Endodermal cell (in vitro differentiated cells): ENCODE results near the gene PHLDA2. TPM values are rescaled to one million over a fixed set of nuclear protein-coding genes. Genes with fewer than 3 reads are reported as not detected.
A peak's percentile ranks its signal among the peaks of the same experiment; 100 is the strongest.

Experiments
- DNase-seq: peaks from one replicate; pipeline ENCODE4 v3.0.0-alpha.2; 2017
- H3K27ac ChIP-seq: 2 replicates; pipeline ENCODE4 v1.5.1; 2013; ENCODE audit warnings: mild to moderate bottlenecking, low read depth, low read length, moderate library complexity
- H3K27me3 ChIP-seq: 2 replicates; pipeline ENCODE4 v1.6.1; 2013; ENCODE audit warnings: mild to moderate bottlenecking, low read length, moderate library complexity; ENCODE audit not compliant: insufficient read depth, control insufficient read depth, poor library complexity, severe bottlenecking
- H3K36me3 ChIP-seq: 2 replicates; pipeline ENCODE4 v1.7.0; 2013; ENCODE audit warnings: mild to moderate bottlenecking, low read length, moderate library complexity; ENCODE audit not compliant: control insufficient read depth, insufficient read depth
- H3K4me1 ChIP-seq: one replicate; pipeline ENCODE4 v1.7.0; 2013; ENCODE audit warnings: low read length; ENCODE audit not compliant: control insufficient read depth, insufficient read depth
- H3K4me3 ChIP-seq: 2 replicates; pipeline ENCODE4 v1.5.1; 2013; ENCODE audit warnings: mild to moderate bottlenecking, low read length, moderate library complexity
- H3K9ac ChIP-seq: 2 replicates; pipeline ENCODE4 v1.6.1; 2013; ENCODE audit warnings: mild to moderate bottlenecking, low read length, moderate library complexity; ENCODE audit not compliant: poor library complexity, severe bottlenecking; ENCODE audit errors: extremely low read depth
- H3K9me3 ChIP-seq: 2 replicates; pipeline ENCODE4 v1.6.1; 2013; ENCODE audit warnings: mild to moderate bottlenecking, low read length, moderate library complexity; ENCODE audit not compliant: control insufficient read depth
- H3K27ac Mint-ChIP-seq: 2 replicates; pipeline ENCODE4 v1.8.0; 2020; ENCODE audit warnings: mixed read lengths
- H3K27me3 Mint-ChIP-seq: 2 replicates; pipeline ENCODE4 v1.8.0; 2021; ENCODE audit warnings: mild to moderate bottlenecking, mixed read lengths; ENCODE audit not compliant: insufficient read depth
- H3K36me3 Mint-ChIP-seq: 2 replicates; pipeline ENCODE4 v1.8.0; 2020; ENCODE audit warnings: low read depth, mixed read lengths
- H3K4me1 Mint-ChIP-seq: 2 replicates; pipeline ENCODE4 v1.8.0; 2020; ENCODE audit warnings: mixed read lengths
- H3K4me3 Mint-ChIP-seq: 2 replicates; pipeline ENCODE4 v1.8.0; 2020; ENCODE audit warnings: mild to moderate bottlenecking, moderate library complexity, mixed read lengths
- H3K9me3 Mint-ChIP-seq: 2 replicates; pipeline ENCODE4 v1.8.0; 2020; ENCODE audit warnings: mild to moderate bottlenecking, mixed read lengths
- CTCF ChIP-seq: fragments of 200-600 bp; sonication (generic); conservative IDR thresholded peaks from 2 replicates; pipeline ENCODE4 v1.5.0; 2021; ENCODE audit warnings: antibody characterized with exemption, mild to moderate bottlenecking
- WGBS, 2 experiments: methylation state at CpG; one replicate each; pipeline versions ENCODE4 v1.1.5 to v1.1.7; 2013; ENCODE audit warnings: missing lambda C conversion rate in 2 of 2, mixed read lengths in 1 of 2; ENCODE audit not compliant: insufficient coverage in 1 of 2, insufficient read length in 1 of 2; 5-methylcytosine and 5-hydroxymethylcytosine counted together
- total RNA-seq, 2 donors: library from RNA; stranded (reverse); fragmentation: NEBNext Ultra II Directional in 1 of 2; extraction: Animal tissue kit (Norgen Biotek cat#: 25700) in 1 of 2; gene quantifications; 2 replicates in 1 of 2; 3 replicates in 1 of 2; pipeline ENCODE4 v1.2.1, GENCODE V29; 2021

The PHLDA2 gene
- total RNA-seq, 2 donors from 2014 or later, result 3.0 to 5.1 TPM

GRCh38 chr11:2913776-2914175 lies 15.4 kb downstream of the PHLDA2 start:
- 86 to 97% methylated on average over 7 to 9 of the region's 9 CpGs for WGBS, 2 experiments
- Mint-ChIP-seq H3K9me3 (no peaks in the 10 kb centered on the region), H3K27me3 (peaks cover 4% of the 10 kb centered on the region), H3K27ac (no peak overlapping the region), H3K4me3 (no peak overlapping the region), H3K4me1 (peaks cover 5% of the 10 kb centered on the region), H3K36me3 (no peaks in the 10 kb centered on the region)
- no peak overlapping the region for H3K27ac ChIP-seq
- H3K4me1 ChIP-seq, result no peaks in the 10 kb centered on the region
- no peak for TF ChIP-seq CTCF
- H3K9ac ChIP-seq, result no peak overlapping the region
- no peak for DNase-seq
- no peaks in the 10 kb centered on the region for H3K36me3 ChIP-seq
- no peaks in the 10 kb centered on the region for H3K27me3 ChIP-seq
- H3K4me3 ChIP-seq, result no peak overlapping the region
- no peaks in the 10 kb centered on the region for H3K9me3 ChIP-seq

- H3K4me1 ChIP-seq, result no peaks in the 10 kb centered on the region
- H3K4me3 ChIP-seq, result no peak overlapping the region
- peak overlapping the region; percentile 44 for H3K27ac Mint-ChIP-seq
- H3K9me3 Mint-ChIP-seq, result no peaks in the 10 kb centered on the region
- no peak overlapping the region for H3K9ac ChIP-seq
- no peaks in the 10 kb centered on the region for H3K36me3 Mint-ChIP-seq
- peak; percentile 78 for DNase-seq
- H3K9me3 ChIP-seq, result no peaks in the 10 kb centered on the region
- 47 to 80% methylated on average over 5 to 13 of the region's 13 CpGs for WGBS, 2 experiments
- TF ChIP-seq CTCF, result no peak
- H3K4me1 Mint-ChIP-seq, result peaks cover 5% of the 10 kb centered on the region
- no peaks in the 10 kb centered on the region for H3K27me3 ChIP-seq
- H3K27me3 Mint-ChIP-seq, result peaks cover 4% of the 10 kb centered on the region
- H3K4me3 Mint-ChIP-seq, result no peak overlapping the region
- no peak overlapping the region for H3K27ac ChIP-seq
- no peaks in the 10 kb centered on the region for H3K36me3 ChIP-seq
These were observed 16.2 kb downstream of the PHLDA2 start for GRCh38 chr11:2913019-2913431.

- H3K27me3 ChIP-seq, result no peaks in the 10 kb centered on the region
- no peak for TF ChIP-seq CTCF
- Mint-ChIP-seq H3K27me3 (peaks cover 4% of the 10 kb centered on the region), H3K4me3 (no peak overlapping the region), H3K4me1 (peaks cover 5% of the 10 kb centered on the region), H3K9me3 (no peaks in the 10 kb centered on the region), H3K36me3 (no peaks in the 10 kb centered on the region), H3K27ac (no peak overlapping the region)
- 70% methylated on average over 5 of the region's 5 CpGs; no CpG with 5 or more reads in 1 of the 2 experiments for WGBS, 2 experiments
- no peak overlapping the region for H3K4me3 ChIP-seq
- no peak overlapping the region for H3K9ac ChIP-seq
- H3K9me3 ChIP-seq, result no peaks in the 10 kb centered on the region
- H3K4me1 ChIP-seq, result no peaks in the 10 kb centered on the region
- DNase-seq, result peak; percentile 91
- H3K27ac ChIP-seq, result no peak overlapping the region
- H3K36me3 ChIP-seq, result no peaks in the 10 kb centered on the region
These were observed 16.7 kb downstream of the PHLDA2 start for GRCh38 chr11:2912498-2912897.
